ENCODE results near the gene ADGRL1.
"Not testable (repeated sequence)": the region's sequence is repeated elsewhere in the genome, so short reads cannot be mapped to it uniquely, and the experiment has no call there.

The ADGRL1 gene

DNA sequence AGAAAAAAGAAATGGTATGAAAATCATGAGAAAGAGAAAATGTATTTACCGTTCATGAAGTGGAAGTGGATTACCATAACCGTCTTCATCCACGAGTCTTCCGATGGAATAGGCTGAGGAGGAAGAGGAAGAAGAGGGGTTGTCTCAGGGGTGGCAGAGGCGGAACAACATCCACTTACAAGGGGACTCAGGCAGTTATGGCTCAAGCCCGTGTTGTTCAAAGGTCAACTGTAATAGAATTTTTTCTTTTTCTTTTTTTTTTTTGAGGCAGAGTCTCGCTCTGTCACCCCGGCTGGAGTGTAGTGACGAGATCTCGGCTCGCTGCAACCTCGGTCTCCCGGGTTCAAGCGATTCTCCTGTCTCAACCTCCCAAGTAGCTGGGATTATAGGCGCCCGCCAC, 16.9 kb upstream of the ADGRL1 start:
- Histone ChIP-seq H3K27me3 (peaks cover 46% of the 10 kb centered on the region), H3K4me1 (ENCODE audit: control insufficient read depth in 1 of 2, insufficient read depth in 1 of 2, low read depth in 1 of 2, low read length in 1 of 2) (no peaks in the 10 kb centered on the region), H3K4me3 (ENCODE audit: low read depth in 1 of 2, low read length in 1 of 2) (no peak overlapping the region), H3K36me3 (no peaks in the 10 kb centered on the region), H3K27ac (no peak overlapping the region), H3K9me3 (no peaks in the 10 kb centered on the region)
- TF ChIP-seq, protein P1, sequence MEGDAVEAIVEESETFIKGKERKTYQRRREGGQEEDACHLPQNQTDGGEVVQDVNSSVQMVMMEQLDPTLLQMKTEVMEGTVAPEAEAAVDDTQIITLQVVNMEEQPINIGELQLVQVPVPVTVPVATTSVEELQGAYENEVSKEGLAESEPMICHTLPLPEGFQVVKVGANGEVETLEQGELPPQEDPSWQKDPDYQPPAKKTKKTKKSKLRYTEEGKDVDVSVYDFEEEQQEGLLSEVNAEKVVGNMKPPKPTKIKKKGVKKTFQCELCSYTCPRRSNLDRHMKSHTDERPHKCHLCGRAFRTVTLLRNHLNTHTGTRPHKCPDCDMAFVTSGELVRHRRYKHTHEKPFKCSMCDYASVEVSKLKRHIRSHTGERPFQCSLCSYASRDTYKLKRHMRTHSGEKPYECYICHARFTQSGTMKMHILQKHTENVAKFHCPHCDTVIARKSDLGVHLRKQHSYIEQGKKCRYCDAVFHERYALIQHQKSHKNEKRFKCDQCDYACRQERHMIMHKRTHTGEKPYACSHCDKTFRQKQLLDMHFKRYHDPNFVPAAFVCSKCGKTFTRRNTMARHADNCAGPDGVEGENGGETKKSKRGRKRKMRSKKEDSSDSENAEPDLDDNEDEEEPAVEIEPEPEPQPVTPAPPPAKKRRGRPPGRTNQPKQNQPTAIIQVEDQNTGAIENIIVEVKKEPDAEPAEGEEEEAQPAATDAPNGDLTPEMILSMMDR (IDR thresholded peaks at IDR 0.05) = no peak

DNA sequence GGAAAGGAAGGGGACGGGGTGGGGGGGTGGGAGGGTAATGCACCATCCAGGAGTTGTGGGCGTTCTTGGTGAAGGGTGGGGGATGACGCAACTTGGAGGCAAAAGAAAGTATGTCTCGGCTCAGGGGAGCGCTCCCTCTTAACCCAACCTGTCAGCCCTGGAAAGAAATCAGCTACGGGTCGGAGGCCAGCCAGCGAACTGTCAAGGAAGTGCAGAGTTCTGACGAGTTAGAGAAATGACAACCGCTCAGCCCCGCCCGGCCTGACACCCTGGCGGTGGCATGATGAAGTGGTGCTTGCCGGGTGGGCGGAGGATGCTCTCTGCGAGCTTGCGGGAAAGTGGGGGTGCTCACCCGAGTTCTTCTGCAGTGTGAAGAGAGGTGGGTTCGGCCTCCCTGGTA, 15.4 kb upstream of the ADGRL1 start:
- H3K27me3 ChIP-seq = peaks cover 44% of the 10 kb centered on the region
- not testable (repeated sequence) for H3K4me1 ChIP-seq (ENCODE audit: control insufficient read depth in 1 of 2, insufficient read depth in 1 of 2, low read depth in 1 of 2, low read length in 1 of 2); H3K4me3 ChIP-seq (ENCODE audit: low read depth in 1 of 2, low read length in 1 of 2); H3K36me3 ChIP-seq; H3K9me3 ChIP-seq; H3K27ac ChIP-seq

GRCh38 chr19:14218620-14219330, 12.8 kb upstream of the ADGRL1 start:
- TF ChIP-seq, protein P1 (IDR thresholded peaks at IDR 0.05) = no peak
- no peaks in the 10 kb centered on the region for H3K36me3 ChIP-seq
- H3K27ac ChIP-seq = no peak overlapping the region
- peaks cover 44% of the 10 kb centered on the region for H3K27me3 ChIP-seq
- no peak overlapping the region for H3K4me3 ChIP-seq (ENCODE audit: low read depth in 1 of 2, low read length in 1 of 2)
- no peaks in the 10 kb centered on the region for H3K9me3 ChIP-seq
- peaks cover 0 to 11% of the 10 kb centered on the region in 2 experiments for H3K4me1 ChIP-seq (ENCODE audit: control insufficient read depth in 1 of 2, insufficient read depth in 1 of 2, low read depth in 1 of 2, low read length in 1 of 2)

DNA sequence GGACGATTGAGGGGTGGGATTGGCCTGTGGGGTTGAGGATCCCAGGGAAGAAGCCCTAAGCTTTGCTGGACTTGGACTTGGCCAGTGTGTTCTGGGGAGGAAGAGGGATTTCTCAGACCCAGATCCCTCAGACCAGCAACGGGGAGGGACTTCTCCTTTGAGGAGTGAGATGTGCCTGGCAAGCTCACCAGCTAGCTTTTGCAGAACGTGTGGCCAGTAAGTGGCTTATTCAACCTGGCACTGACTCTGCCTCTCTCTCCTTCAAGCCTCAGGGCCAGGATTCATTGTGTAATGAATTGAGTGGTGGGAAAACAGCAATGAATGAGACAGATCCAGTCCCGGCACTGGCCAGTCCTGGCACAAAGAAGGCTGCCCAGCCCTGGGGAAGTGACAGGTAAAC, 11.9 kb upstream of the ADGRL1 start:
- H3K9me3 ChIP-seq; H3K36me3 ChIP-seq; H3K4me3 ChIP-seq (ENCODE audit: low read depth in 1 of 2, low read length in 1 of 2); H3K27ac ChIP-seq: not testable (repeated sequence)
- Histone ChIP-seq H3K4me1 (ENCODE audit: control insufficient read depth in 1 of 2, insufficient read depth in 1 of 2, low read depth in 1 of 2, low read length in 1 of 2) (peaks cover 0 to 11% of the 10 kb centered on the region in 2 experiments), H3K27me3 (peaks cover 37% of the 10 kb centered on the region)

- TF ChIP-seq, protein P1 (IDR thresholded peaks at IDR 0.05) = no peak
- Histone ChIP-seq H3K27ac (no peak overlapping the region), H3K36me3 (no peaks in the 10 kb centered on the region), H3K9me3 (no peaks in the 10 kb centered on the region), H3K4me3 (ENCODE audit: low read depth in 1 of 2, low read length in 1 of 2) (no peak overlapping the region), H3K27me3 (peaks cover 30% of the 10 kb centered on the region), H3K4me1 (ENCODE audit: control insufficient read depth in 1 of 2, insufficient read depth in 1 of 2, low read depth in 1 of 2, low read length in 1 of 2) (peaks cover 0 to 11% of the 10 kb centered on the region in 2 experiments)
These were observed 8.6 kb upstream of the ADGRL1 start for GRCh38 chr19:14214580-14214979.

GRCh38 chr19:14210182-14210581, 4.2 kb upstream of the ADGRL1 start:
- H3K4me1 ChIP-seq (ENCODE audit: control insufficient read depth in 1 of 2, insufficient read depth in 1 of 2, low read depth in 1 of 2, low read length in 1 of 2) = peaks cover 8 to 18% of the 10 kb centered on the region in 2 experiments

GRCh38 chr19:14209401-14209800, 3.4 kb upstream of the ADGRL1 start:
- peaks cover 8 to 19% of the 10 kb centered on the region in 2 experiments for H3K4me1 ChIP-seq (ENCODE audit: control insufficient read depth in 1 of 2, insufficient read depth in 1 of 2, low read depth in 1 of 2, low read length in 1 of 2)
- H3K27me3 ChIP-seq = peaks cover 76% of the 10 kb centered on the region
- not testable (repeated sequence) for H3K4me3 ChIP-seq (ENCODE audit: low read depth in 1 of 2, low read length in 1 of 2); H3K36me3 ChIP-seq; H3K27ac ChIP-seq; H3K9me3 ChIP-seq

More at GRCh38 chr19:14210182-14210581, 4.2 kb upstream of the ADGRL1 start:
- not testable (repeated sequence) for H3K4me3 ChIP-seq (ENCODE audit: low read depth in 1 of 2, low read length in 1 of 2); H3K27ac ChIP-seq; H3K36me3 ChIP-seq; H3K9me3 ChIP-seq
- H3K27me3 ChIP-seq = peaks cover 68% of the 10 kb centered on the region

- not testable (repeated sequence) for H3K36me3 ChIP-seq; H3K27ac ChIP-seq; H3K9me3 ChIP-seq; H3K4me3 ChIP-seq (ENCODE audit: low read depth in 1 of 2, low read length in 1 of 2)
- Histone ChIP-seq H3K4me1 (ENCODE audit: control insufficient read depth in 1 of 2, insufficient read depth in 1 of 2, low read depth in 1 of 2, low read length in 1 of 2) (peaks cover 8 to 19% of the 10 kb centered on the region in 2 experiments), H3K27me3 (peaks cover 85% of the 10 kb centered on the region)
These were observed 2.5 kb upstream of the ADGRL1 start for GRCh38 chr19:14208496-14208895.

- H3K36me3 ChIP-seq; H3K9me3 ChIP-seq; H3K27ac ChIP-seq; H3K4me3 ChIP-seq (ENCODE audit: low read depth in 1 of 2, low read length in 1 of 2): not testable (repeated sequence)
- H3K4me1 ChIP-seq (ENCODE audit: control insufficient read depth in 1 of 2, insufficient read depth in 1 of 2, low read depth in 1 of 2, low read length in 1 of 2) = peaks cover 8 to 19% of the 10 kb centered on the region in 2 experiments
- H3K27me3 ChIP-seq = peaks cover 92% of the 10 kb centered on the region
These were observed 1.8 kb upstream of the ADGRL1 start for GRCh38 chr19:14207796-14208195.

DNA sequence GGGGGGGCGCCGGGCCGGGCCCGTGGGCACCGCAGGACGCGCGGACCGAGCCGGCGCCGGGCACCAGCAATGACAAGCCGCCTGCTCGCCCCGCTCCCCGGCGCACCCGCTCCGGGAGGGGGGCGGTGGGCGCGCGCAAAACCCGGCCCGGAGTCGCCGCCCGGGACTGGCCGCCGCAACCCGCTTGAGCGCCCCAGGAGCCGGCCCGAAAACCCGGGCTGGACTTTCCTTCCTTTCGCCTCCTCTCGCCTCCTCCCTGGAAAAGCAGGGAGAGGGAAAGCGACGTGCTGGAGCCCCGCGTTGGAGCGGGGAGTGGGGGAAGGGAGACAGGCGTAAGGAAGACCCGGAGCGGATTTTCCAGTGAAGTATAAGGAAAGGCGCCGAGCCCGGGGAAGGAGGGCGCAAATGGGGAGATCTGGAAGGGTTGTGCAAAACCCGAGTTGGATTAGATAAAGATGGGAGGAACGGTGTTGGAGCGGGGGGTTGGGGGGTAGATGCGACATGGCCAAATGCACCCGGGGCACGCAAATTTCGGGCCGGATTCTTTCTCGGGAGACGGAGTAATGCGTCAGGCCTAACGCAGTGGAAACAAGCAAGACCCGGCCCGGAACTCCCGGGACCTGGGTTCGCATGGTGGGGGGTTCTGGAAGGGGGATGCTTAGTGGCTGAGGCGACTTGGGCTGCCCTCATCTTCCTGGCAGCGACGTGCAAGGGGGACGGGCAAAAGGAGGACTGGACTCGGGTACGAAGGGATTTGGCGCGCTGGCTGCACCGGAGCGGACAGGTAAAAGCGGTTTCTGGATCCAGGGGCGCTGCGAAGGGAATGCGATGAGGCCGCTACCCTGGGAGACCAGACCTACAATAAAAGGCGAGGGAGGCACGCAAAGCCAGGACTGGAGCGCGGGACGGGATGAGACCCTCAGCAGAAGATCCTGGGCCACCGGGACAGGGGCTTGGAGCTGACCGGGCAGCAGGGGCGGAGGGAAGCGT, 1.1 kb upstream of the ADGRL1 start:
- Histone ChIP-seq H3K4me3 (ENCODE audit: low read depth in 1 of 2, low read length in 1 of 2) (peak overlapping the region; percentile 44 to 55), H3K27me3 (peaks cover 98% of the 10 kb centered on the region), H3K4me1 (ENCODE audit: control insufficient read depth in 1 of 2, insufficient read depth in 1 of 2, low read depth in 1 of 2, low read length in 1 of 2) (peaks cover 8 to 19% of the 10 kb centered on the region in 2 experiments)
- H3K27ac ChIP-seq, H3K9me3 ChIP-seq, H3K36me3 ChIP-seq: not testable (repeated sequence)

Data from neutrophil (primary cell).